Transverse colon (tissue), 4 donors: Measurements from ENCODE around the gene ARSG. TPM values are rescaled to one million over a fixed set of nuclear protein-coding genes. Genes with fewer than 3 reads are reported as not detected.

ENCODE experiments used
- DNase-seq: peaks from one replicate; pipeline ENCODE4 v3.0.0-alpha.2; 2019
- H3K27ac ChIP-seq, 4 donors: fragments of 200-600 bp; sonication (generic); 2 replicates each; pipeline ENCODE4 v1.5.1; 2016 to 2018; ENCODE audit warnings: inconsistent platforms in 4 of 4
- H3K27me3 ChIP-seq: fragments of 200-600 bp; sonication (generic); 2 replicates; pipeline ENCODE4 v1.5.1; 2017; ENCODE audit warnings: inconsistent platforms
- H3K36me3 ChIP-seq, 4 donors: fragments of 200-600 bp; sonication (generic); 2 replicates each; pipeline ENCODE4 v1.5.1; 2017 to 2019; ENCODE audit warnings: inconsistent platforms in 4 of 4
- H3K4me1 ChIP-seq, 4 donors: fragments of 200-600 bp; sonication (generic); 2 replicates each; pipeline ENCODE4 v1.5.1; 2017 to 2020; ENCODE audit warnings: inconsistent platforms in 4 of 4
- H3K4me3 ChIP-seq, 4 donors: fragments of 200-600 bp; sonication (generic); 1 replicate in 1 of 4; 2 replicates in 3 of 4; pipeline versions ENCODE4 v1.5.1 to v1.6.1; 2017 to 2019; ENCODE audit warnings: inconsistent platforms in 4 of 4
- H3K9me3 ChIP-seq, 2 donors: fragments of 200-600 bp; sonication (generic); 2 replicates each; pipeline ENCODE4 v1.5.1; 2017 to 2019; ENCODE audit warnings: inconsistent platforms in 2 of 2
- CTCF ChIP-seq, 5 experiments: fragments of 200-600 bp in 3 of 5; fragments of 450-650 bp in 2 of 5; sonication (generic) in 3 of 5; IDR thresholded peaks; 1 replicate in 2 of 5; 2 replicates in 3 of 5; pipeline ENCODE4 v1.5.1; 2016 to 2017; ENCODE audit warnings: antibody characterized with exemption in 5 of 5, inconsistent platforms in 3 of 5, mild to moderate bottlenecking in 2 of 5, moderate library complexity in 1 of 5
- EP300 ChIP-seq: sonication (generic); formaldehyde crosslinking; IDR thresholded peaks from one replicate; pipeline ENCODE4 v1.6.1; 2017; ENCODE audit warnings: antibody characterized with exemption, low read depth
- POLR2A ChIP-seq: fragments of 450-650 bp; IDR thresholded peaks from one replicate; pipeline ENCODE4 v1.6.1; 2016; ENCODE audit warnings: antibody characterized with exemption, mild to moderate bottlenecking, moderate library complexity
- POLR2AphosphoS5 ChIP-seq, 3 donors: sonication (generic); formaldehyde crosslinking; IDR thresholded peaks; one replicate each; pipeline ENCODE4 v1.6.1; 2016; ENCODE audit warnings: antibody characterized with exemption in 3 of 3
- WGBS, 2 donors: methylation state at CpG; one replicate each; pipeline ENCODE4 v1.1.5; 2018; ENCODE audit warnings: low coverage in 1 of 2; 5-methylcytosine and 5-hydroxymethylcytosine counted together
- in situ Hi-C, 4 donors: fragments of 200-750 bp; cut with MboI; loops; one replicate each; pipeline versions ENCODE4 v1.15.0 to v1.15.1; 2017; ENCODE audit warnings: low sequenced_read_pairs in 3 of 4, low pct_ligation_motif_present in 1 of 4, low pct_unique_long_range_greater_than_20kb in 1 of 4
- intact Hi-C: fragments of 100-400 bp; cut with DNase I; formaldehyde crosslinking; loops from one replicate; pipeline ENCODE4 v1.15.1; 2023; ENCODE audit warnings: low total_unique reads
- total RNA-seq, 4 donors: library from RNA; depleted of rRNA; stranded (reverse); fragments of >200 nt; gene quantifications; one replicate each; pipeline ENCODE4 v1.1.0, GENCODE V29; 2016

The ARSG gene
- total RNA-seq, 4 donors from 2014 or later = 0.41 to 4.4 (median 1.6) TPM; not detected in 1

- WGBS, 2 donors = 50 to 76% methylated on average over 5 to 14 of the region's 14 CpGs
- Histone ChIP-seq H3K36me3 (peaks cover 0 to 9% (median 4%) of the 10 kb centered on the region in 4 donors), H3K4me3 (no peak overlapping the region), H3K9me3 (no peaks in the 10 kb centered on the region), H3K27ac (no peak overlapping the region), H3K4me1 (peaks cover 0 to 40% (median 22%) of the 10 kb centered on the region in 4 donors), H3K27me3 (no peaks in the 10 kb centered on the region)
- DNase-seq = no peak
- intact Hi-C loops (no loop called here), in situ Hi-C loops (no loop called here)
- no peak for TF ChIP-seq EP300
- TF ChIP-seq POLR2AphosphoS5 (IDR thresholded peaks at IDR 0.05) = no peak
- no peak for TF ChIP-seq POLR2A
- no peak for TF ChIP-seq CTCF (IDR thresholded peaks at IDR 0.05)
Measured at GRCh38 chr17:68441070-68441770, 149.9 kb downstream of the ARSG start.

- TF ChIP-seq POLR2AphosphoS5 (IDR thresholded peaks at IDR 0.05) (no peak), EP300 (no peak), CTCF (IDR thresholded peaks at IDR 0.05) (no peak), POLR2A (no peak)
Measured at GRCh38 chr17:68443972-68444464, 152.7 kb downstream of the ARSG start.

GRCh38 chr17:68445671-68446070, 154.4 kb downstream of the ARSG start:
- intact Hi-C loops = no loop called here
- WGBS, 2 donors = 93 to 100% methylated on average over 2 to 8 of the region's 8 CpGs
- Histone ChIP-seq H3K27me3 (no peaks in the 10 kb centered on the region), H3K9me3 (no peaks in the 10 kb centered on the region), H3K27ac (no peak overlapping the region), H3K4me3 (no peak overlapping the region), H3K4me1 (peaks cover 0 to 15% (median 6%) of the 10 kb centered on the region in 4 donors), H3K36me3 (peaks cover 0 to 48% (median 22%) of the 10 kb centered on the region in 4 donors)
- in situ Hi-C loops = no loop called here
- DNase-seq = no peak
- TF ChIP-seq CTCF (IDR thresholded peaks at IDR 0.05) (no peak), POLR2A (no peak), EP300 (no peak)

More at GRCh38 chr17:68443972-68444464, 152.7 kb downstream of the ARSG start:
- H3K4me1 ChIP-seq = peaks cover 0 to 16% (median 7%) of the 10 kb centered on the region in 4 donors
- no peak overlapping the region for H3K4me3 ChIP-seq
- WGBS, 2 donors = 89 to 90% methylated on average over 10 to 11 of the region's 11 CpGs
- in situ Hi-C loops = no loop called here
- H3K9me3 ChIP-seq = no peaks in the 10 kb centered on the region
- H3K36me3 ChIP-seq = peaks cover 0 to 33% (median 15%) of the 10 kb centered on the region in 4 donors
- no peaks in the 10 kb centered on the region for H3K27me3 ChIP-seq
- intact Hi-C loops = no loop called here
- H3K27ac ChIP-seq = no peak overlapping the region
- DNase-seq = no peak

GRCh38 chr17:68446626-68447041, 155.3 kb downstream of the ARSG start:
- peaks cover 0 to 48% (median 22%) of the 10 kb centered on the region in 4 donors for H3K36me3 ChIP-seq
- peaks cover 0 to 15% (median 10%) of the 10 kb centered on the region in 4 donors for H3K4me1 ChIP-seq
- TF ChIP-seq EP300 (no peak), POLR2AphosphoS5 (IDR thresholded peaks at IDR 0.05) (no peak), POLR2A (no peak), CTCF (IDR thresholded peaks at IDR 0.05) (no peak)
- H3K27me3 ChIP-seq = no peaks in the 10 kb centered on the region
- H3K27ac ChIP-seq = no peak overlapping the region
- no peaks in the 10 kb centered on the region for H3K9me3 ChIP-seq
- intact Hi-C loops = no loop called here
- in situ Hi-C loops = no loop called here
- 80 to 90% methylated on average over 2 to 9 of the region's 9 CpGs for WGBS, 2 donors
- no peak overlapping the region for H3K4me3 ChIP-seq
- DNase-seq = no peak
